K562 (cell line): ENCODE data around the gene MSN. TPM values are rescaled to one million over a fixed set of nuclear protein-coding genes. Genes with fewer than 3 reads are reported as not detected.

Experiments
- ATAC-seq: fragments of 200-7000 bp; cut with Tn5 transposase; 3 replicates; pipeline ENCODE4 v1.9.1; 2020; ENCODE audit warnings: moderate library complexity
- BruUV-seq: library from RNA; stranded (reverse); fragments of 400-500 nt; replicated peaks from 2 replicates; lab custom pipeline; 2021; lab: Mats Ljungman, UMichigan
- CTCF ChIA-PET: fragments of 300-600 bp; formaldehyde crosslinking; extraction: SDS; loops from one replicate; lab custom pipeline; 2021; ENCODE audit warnings: low intra/inter-chr PET ratio; lab: Yijun Ruan, JAX
- POLR2A ChIA-PET: fragments of 300-600, 350-650 bp; sonication (Branson Sonifier 250); formaldehyde crosslinking; extraction: SDS; loops from one replicate; lab custom pipeline; 2021; ENCODE audit warnings: antibody characterized with exemption, inconsistent platforms; lab: Yijun Ruan, JAX
- DNase-seq, 4 experiments: peaks; one replicate each; pipeline versions ENCODE4 v3.0.0 to v3.0.0-alpha.2; 2011 to 2018; ENCODE audit warnings: low spot score in 3 of 4, mixed read lengths in 3 of 4; ENCODE audit errors: extremely low read depth in 1 of 4
- FAIRE-seq: peaks from 2 replicates; lab custom pipeline; 2011; peaks lifted over from hg19 to GRCh38; lab: Jason Lieb, UNC
- H2AFZ ChIP-seq: 2 replicates; pipeline ENCODE4 v1.6.0; 2011; ENCODE audit warnings: low read depth, low read length, control low read depth, inconsistent platforms
- H3K27ac ChIP-seq: fragments of 200-600 bp; 3 replicates; pipeline ENCODE4 v1.8.0; 2011; ENCODE audit warnings: low read depth, mild to moderate bottlenecking, control low read depth, inconsistent platforms, low read length, moderate library complexity, mixed read lengths; ENCODE audit errors: extremely low read depth
- H3K27me3 ChIP-seq, 2 experiments: fragments of 300-600 bp in 1 of 2; 2 replicates in 1 of 2; 3 replicates in 1 of 2; pipeline versions ENCODE4 v1.6.0 to v1.8.0; 2011; ENCODE audit warnings: inconsistent platforms in 2 of 2, low read length in 2 of 2, mild to moderate bottlenecking in 1 of 2, mixed read lengths in 1 of 2, moderate library complexity in 1 of 2; ENCODE audit not compliant: control insufficient read depth in 2 of 2, insufficient read depth in 2 of 2
- H3K36me3 ChIP-seq: fragments of 300-600 bp; 3 replicates; pipeline ENCODE4 v1.8.0; 2011; ENCODE audit warnings: mild to moderate bottlenecking, low read length, inconsistent platforms; ENCODE audit not compliant: control insufficient read depth, insufficient read depth
- H3K4me1 ChIP-seq, 2 experiments: fragments of 200-600 bp in 1 of 2; replicated peaks in 1 of 2; 2 replicates in 1 of 2; 3 replicates in 1 of 2; pipeline versions ENCODE4 v1.5.1 to v1.8.0; 2011; ENCODE audit warnings: inconsistent platforms in 2 of 2, low read length in 2 of 2, mild to moderate bottlenecking in 1 of 2, mixed read lengths in 1 of 2, moderate library complexity in 1 of 2; ENCODE audit not compliant: control insufficient read depth in 2 of 2, insufficient read depth in 2 of 2
- H3K4me2 ChIP-seq: 2 replicates; pipeline ENCODE4 v1.6.1; 2011; ENCODE audit warnings: low read length, control low read depth, inconsistent platforms, mixed read lengths; ENCODE audit not compliant: insufficient read depth
- H3K4me3 ChIP-seq: fragments of 200-600 bp; sonication (generic), shearing (Covaris generic); 2 replicates; pipeline ENCODE4 v1.5.1; 2016; ENCODE audit warnings: control low read depth, inconsistent platforms
- H3K79me2 ChIP-seq: fragments of 200-600 bp; 3 replicates; pipeline ENCODE4 v1.8.0; 2011; ENCODE audit warnings: low read length, inconsistent platforms; ENCODE audit not compliant: control insufficient read depth, insufficient read depth
- H3K9ac ChIP-seq, 2 experiments: 2 replicates each; pipeline versions ENCODE4 v1.6.0 to v1.6.1; 2011; ENCODE audit warnings: low read depth in 2 of 2, low read length in 2 of 2, control low read depth in 1 of 2, inconsistent platforms in 1 of 2, mild to moderate bottlenecking in 1 of 2, mixed read lengths in 1 of 2; ENCODE audit not compliant: insufficient read depth in 1 of 2
- H3K9me1 ChIP-seq: one replicate; pipeline ENCODE4 v1.6.0; 2011; ENCODE audit warnings: inconsistent platforms, mild to moderate bottlenecking, low read length, moderate library complexity; ENCODE audit not compliant: control insufficient read depth, insufficient read depth
- H3K9me3 ChIP-seq: replicated peaks from 2 replicates; pipeline ENCODE4 v1.5.1; 2011; ENCODE audit warnings: low read depth, low read length, inconsistent platforms; ENCODE audit not compliant: control insufficient read depth, insufficient read depth
- H4K20me1 ChIP-seq: replicated peaks from 2 replicates; pipeline ENCODE4 v1.6.1; 2011; ENCODE audit warnings: low read length, inconsistent platforms, mixed read lengths; ENCODE audit not compliant: control insufficient read depth, insufficient read depth
- ARID1B ChIP-seq: fragments of 450-650 bp; IDR thresholded peaks from 2 replicates; pipeline ENCODE4 v1.6.1; 2016; ENCODE audit warnings: antibody characterized with exemption, mild to moderate bottlenecking, inconsistent platforms
- EHMT2 ChIP-seq: fragments of 450-650 bp; IDR thresholded peaks from 2 replicates; pipeline ENCODE4 v1.6.1; 2018; ENCODE audit warnings: antibody characterized with exemption
- ELF2 ChIP-seq: fragments of 250-450 bp; sonication (Bioruptor Pico); IDR thresholded peaks from 2 replicates; pipeline ENCODE4 v1.5.0; 2021; ENCODE audit warnings: mild to moderate bottlenecking
- FOXK2 ChIP-seq, 2 experiments: fragments of 450-650 bp; IDR thresholded peaks in 1 of 2; conservative IDR thresholded peaks in 1 of 2; 2 replicates each; pipeline ENCODE4 v1.6.1; 2016; ENCODE audit warnings: low read depth in 2 of 2, mild to moderate bottlenecking in 1 of 2
- POLR2A ChIP-seq: fragments of 450-650 bp; conservative IDR thresholded peaks from 2 replicates; pipeline ENCODE4 v1.6.1; 2016
- POLR2B ChIP-seq: fragments of 450-650 bp; IDR thresholded peaks from 2 replicates; pipeline ENCODE4 v1.6.1; 2018; ENCODE audit warnings: low read depth; ENCODE audit not compliant: partially characterized antibody
- SREBF2 ChIP-seq: sonication (generic); formaldehyde crosslinking; IDR thresholded peaks from 2 replicates; pipeline ENCODE4 v1.4.0; 2020; ENCODE audit warnings: mild to moderate bottlenecking, missing genetic modification reagents
- SUPT5H ChIP-seq: fragments of 450-650 bp; IDR thresholded peaks from 2 replicates; pipeline ENCODE4 v1.6.1; 2016
- TCF7 ChIP-seq: sonication (generic); IDR thresholded peaks from 2 replicates; pipeline ENCODE4 v1.6.1; 2016; ENCODE audit warnings: antibody characterized with exemption, borderline replicate concordance
- ZNF408 ChIP-seq: fragments of 250-450 bp; sonication (Bioruptor Pico); IDR thresholded peaks from 2 replicates; pipeline ENCODE4 v1.4.0; 2020; ENCODE audit warnings: low read depth, mild to moderate bottlenecking, moderate library complexity
- WGBS: fragments of 100-300 bp; shearing (Covaris generic); methylation state at CpG from one replicate; pipeline ENCODE4 v1.1.6; 2016; ENCODE audit warnings: low coverage, mixed read lengths; ENCODE audit not compliant: insufficient coverage; ENCODE audit errors: missing lambda C conversion rate; 5-methylcytosine and 5-hydroxymethylcytosine counted together
- in situ Hi-C: fragments of 300-500 bp; cut with MboI; formaldehyde crosslinking; loops from 4 replicates; pipeline ENCODE4 v1.15.0; 2018; ENCODE audit warnings: inconsistent platforms, mixed read lengths
- intact Hi-C: fragments of 100-400 bp; cut with micrococcal nuclease; formaldehyde crosslinking; loops from 2 replicates; pipeline ENCODE4 v1.14.2; 2022
- polyA plus RNA-seq, 8 experiments: library from polyadenylated mRNA; depleted of rRNA in 4 of 8; stranded (reverse) in 5 of 8; unstranded in 3 of 8; fragments of >200 nt; fragmentation: Nextera tagmentation in 2 of 8; fragmentation: Illumina TruSeq in 1 of 8; extraction: Ambion mirVana in 2 of 8; extraction: Trizol in 1 of 8; gene quantifications; 2 replicates each; pipeline versions ENCODE4 v1.2.1 to v1.2.3, GENCODE V29; 2011 to 2014; ENCODE audit warnings: inconsistent platforms in 1 of 8, missing spikeins in 1 of 8
- total RNA-seq, 7 experiments: library from RNA; depleted of rRNA in 6 of 7; stranded (reverse); fragments of >200 nt in 6 of 7; fragmentation: Illumina TruSeq in 2 of 7; extraction: Trizol in 2 of 7; gene quantifications; 2 replicates each; pipeline versions ENCODE4 v1.2.1 to v1.2.3, GENCODE V29; 2011 to 2021; ENCODE audit warnings: low replicate concordance in 1 of 7
- TF ChIP-seq, protein P1 (sequence below): fragments of 450-650 bp; formaldehyde crosslinking; IDR thresholded peaks from 2 replicates; pipeline ENCODE4 v1.4.0; 2022; ENCODE audit warnings: mild to moderate bottlenecking, moderate library complexity
- TF ChIP-seq, protein P2 (sequence below): fragments of 200-800 bp; sonication (Bioruptor generic); IDR thresholded peaks from 2 replicates; pipeline ENCODE4 v1.6.1; 2016; ENCODE audit warnings: missing genetic modification characterization, missing compliant biosample characterization
- TF ChIP-seq, protein P3 (sequence below): sonication (generic); formaldehyde crosslinking; IDR thresholded peaks from 2 replicates; pipeline ENCODE4 v1.8.1; 2023; ENCODE audit warnings: mild to moderate bottlenecking, missing genetic modification reagents
- TF ChIP-seq, protein P4 (sequence below): fragments of 450-650 bp; IDR thresholded peaks from 2 replicates; pipeline ENCODE4 v1.6.1; 2016

Gene MSN
- total and polyA plus RNA-seq, 9 of the 15 experiments (the other 6 are each of a cell fraction or from before 2014, with no cell fraction given) = 128 to 486 (median 237) TPM

DNA sequence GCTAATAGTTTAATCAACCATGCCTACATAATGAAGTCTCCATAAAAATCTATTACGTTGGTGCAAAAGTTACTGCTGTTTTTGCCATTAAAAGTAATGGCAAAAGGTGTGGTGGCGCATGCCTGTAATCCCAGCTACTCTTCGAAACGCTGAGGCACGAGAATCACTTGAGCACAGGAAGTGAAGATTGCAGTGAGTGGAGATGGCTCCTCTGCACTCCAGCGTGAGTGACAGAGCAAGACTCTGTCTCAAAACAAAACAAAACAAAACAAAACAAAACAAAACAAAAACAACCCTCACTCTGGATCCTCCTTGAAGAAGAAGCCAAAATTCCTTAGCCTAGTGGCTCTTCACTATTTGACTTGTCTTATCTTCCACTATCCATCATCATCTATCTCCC, 78.0 kb downstream of the MSN start:
- DNase-seq = no peak
- Histone ChIP-seq H3K9me1 (no peaks in the 10 kb centered on the region), H2AFZ (no peak overlapping the region), H3K79me2 (no peaks in the 10 kb centered on the region), H3K36me3 (peaks cover 19% of the 10 kb centered on the region; the same call in 1 of the 3 replicates), H3K4me2 (no peak overlapping the region), H3K4me3 (no peak overlapping the region), H3K27me3 (no peaks in the 10 kb centered on the region), H3K4me1 (no peaks in the 10 kb centered on the region; a peak in 1 of 5 replicates), H3K9ac (no peak overlapping the region), H4K20me1 (no peaks in the 10 kb centered on the region), H3K27ac (no peak overlapping the region; the same call in 2 of the 3 replicates), H3K9me3 (no peaks in the 10 kb centered on the region)
- no peak for FAIRE-seq
- POLR2A ChIA-PET = interaction anchor here (1.1 kb wide), 1 partner anchor 9 kb away, joined by 3 read pairs; no protein-coding TSS in a partner anchor
- in situ Hi-C loops (loop anchor here (10.0 kb wide), 1 partner anchor 161 kb away; no protein-coding TSS in a partner anchor), intact Hi-C loops (loop anchor here (5.0 to 10.0 kb wide), 3 partner anchors 182 to 982 kb away; no protein-coding TSS in a partner anchor)
- no peak; the same call in 2 of the 3 replicates for ATAC-seq
- CTCF ChIA-PET = interaction anchor here (0.8 to 1.4 kb wide), 2 partner anchors 241 to 983 kb away, joined by 4 to 12 read pairs; no protein-coding TSS in a partner anchor
- 50% methylated on average over 6 of the region's 6 CpGs for WGBS
- BruUV-seq = no TSS peak
- peak; percentile 33 for TF ChIP-seq POLR2B
- TF ChIP-seq, protein P1, sequence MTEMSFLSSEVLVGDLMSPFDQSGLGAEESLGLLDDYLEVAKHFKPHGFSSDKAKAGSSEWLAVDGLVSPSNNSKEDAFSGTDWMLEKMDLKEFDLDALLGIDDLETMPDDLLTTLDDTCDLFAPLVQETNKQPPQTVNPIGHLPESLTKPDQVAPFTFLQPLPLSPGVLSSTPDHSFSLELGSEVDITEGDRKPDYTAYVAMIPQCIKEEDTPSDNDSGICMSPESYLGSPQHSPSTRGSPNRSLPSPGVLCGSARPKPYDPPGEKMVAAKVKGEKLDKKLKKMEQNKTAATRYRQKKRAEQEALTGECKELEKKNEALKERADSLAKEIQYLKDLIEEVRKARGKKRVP (CRISPR knock-in tag) = no peak
- no peak for TF ChIP-seq FOXK2 (conservative IDR thresholded peaks at IDR 0.05 in 1 of 2, IDR thresholded peaks at IDR 0.05 in 1 of 2; ENCODE audit: low read depth in 2 of 2)
- TF ChIP-seq SUPT5H = peak; percentile 44; the same call in 1 of the 2 replicates
- TF ChIP-seq SREBF2 (CRISPR knock-in tag) = no peak
- 0 out of 2 replicates have a peak, but pooled peaks have one; percentile 7 for TF ChIP-seq ARID1B
- TF ChIP-seq, protein P2, sequence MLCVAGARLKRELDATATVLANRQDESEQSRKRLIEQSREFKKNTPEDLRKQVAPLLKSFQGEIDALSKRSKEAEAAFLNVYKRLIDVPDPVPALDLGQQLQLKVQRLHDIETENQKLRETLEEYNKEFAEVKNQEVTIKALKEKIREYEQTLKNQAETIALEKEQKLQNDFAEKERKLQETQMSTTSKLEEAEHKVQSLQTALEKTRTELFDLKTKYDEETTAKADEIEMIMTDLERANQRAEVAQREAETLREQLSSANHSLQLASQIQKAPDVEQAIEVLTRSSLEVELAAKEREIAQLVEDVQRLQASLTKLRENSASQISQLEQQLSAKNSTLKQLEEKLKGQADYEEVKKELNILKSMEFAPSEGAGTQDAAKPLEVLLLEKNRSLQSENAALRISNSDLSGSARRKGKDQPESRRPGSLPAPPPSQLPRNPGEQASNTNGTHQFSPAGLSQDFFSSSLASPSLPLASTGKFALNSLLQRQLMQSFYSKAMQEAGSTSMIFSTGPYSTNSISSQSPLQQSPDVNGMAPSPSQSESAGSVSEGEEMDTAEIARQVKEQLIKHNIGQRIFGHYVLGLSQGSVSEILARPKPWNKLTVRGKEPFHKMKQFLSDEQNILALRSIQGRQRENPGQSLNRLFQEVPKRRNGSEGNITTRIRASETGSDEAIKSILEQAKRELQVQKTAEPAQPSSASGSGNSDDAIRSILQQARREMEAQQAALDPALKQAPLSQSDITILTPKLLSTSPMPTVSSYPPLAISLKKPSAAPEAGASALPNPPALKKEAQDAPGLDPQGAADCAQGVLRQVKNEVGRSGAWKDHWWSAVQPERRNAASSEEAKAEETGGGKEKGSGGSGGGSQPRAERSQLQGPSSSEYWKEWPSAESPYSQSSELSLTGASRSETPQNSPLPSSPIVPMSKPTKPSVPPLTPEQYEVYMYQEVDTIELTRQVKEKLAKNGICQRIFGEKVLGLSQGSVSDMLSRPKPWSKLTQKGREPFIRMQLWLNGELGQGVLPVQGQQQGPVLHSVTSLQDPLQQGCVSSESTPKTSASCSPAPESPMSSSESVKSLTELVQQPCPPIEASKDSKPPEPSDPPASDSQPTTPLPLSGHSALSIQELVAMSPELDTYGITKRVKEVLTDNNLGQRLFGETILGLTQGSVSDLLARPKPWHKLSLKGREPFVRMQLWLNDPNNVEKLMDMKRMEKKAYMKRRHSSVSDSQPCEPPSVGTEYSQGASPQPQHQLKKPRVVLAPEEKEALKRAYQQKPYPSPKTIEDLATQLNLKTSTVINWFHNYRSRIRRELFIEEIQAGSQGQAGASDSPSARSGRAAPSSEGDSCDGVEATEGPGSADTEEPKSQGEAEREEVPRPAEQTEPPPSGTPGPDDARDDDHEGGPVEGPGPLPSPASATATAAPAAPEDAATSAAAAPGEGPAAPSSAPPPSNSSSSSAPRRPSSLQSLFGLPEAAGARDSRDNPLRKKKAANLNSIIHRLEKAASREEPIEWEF (CRISPR knock-in tag) = no peak
- no peak for TF ChIP-seq ELF2 (CRISPR knock-in tag)
- TF ChIP-seq ZNF408 (CRISPR knock-in tag) = no peak
- 0 out of 2 replicates have a peak, but pooled peaks have one; percentile 23 for TF ChIP-seq EHMT2
- TF ChIP-seq TCF7 = no peak
- TF ChIP-seq, protein P3, sequence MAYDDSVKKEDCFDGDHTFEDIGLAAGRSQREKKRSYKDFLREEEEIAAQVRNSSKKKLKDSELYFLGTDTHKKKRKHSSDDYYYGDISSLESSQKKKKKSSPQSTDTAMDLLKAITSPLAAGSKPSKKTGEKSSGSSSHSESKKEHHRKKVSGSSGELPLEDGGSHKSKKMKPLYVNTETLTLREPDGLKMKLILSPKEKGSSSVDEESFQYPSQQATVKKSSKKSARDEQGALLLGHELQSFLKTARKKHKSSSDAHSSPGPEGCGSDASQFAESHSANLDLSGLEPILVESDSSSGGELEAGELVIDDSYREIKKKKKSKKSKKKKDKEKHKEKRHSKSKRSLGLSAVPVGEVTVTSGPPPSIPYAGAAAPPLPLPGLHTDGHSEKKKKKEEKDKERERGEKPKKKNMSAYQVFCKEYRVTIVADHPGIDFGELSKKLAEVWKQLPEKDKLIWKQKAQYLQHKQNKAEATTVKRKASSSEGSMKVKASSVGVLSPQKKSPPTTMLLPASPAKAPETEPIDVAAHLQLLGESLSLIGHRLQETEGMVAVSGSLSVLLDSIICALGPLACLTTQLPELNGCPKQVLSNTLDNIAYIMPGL = no peak
- TF ChIP-seq POLR2A = 0 out of 2 replicates have a peak, but pooled peaks have one; percentile 23
- TF ChIP-seq, protein P4, sequence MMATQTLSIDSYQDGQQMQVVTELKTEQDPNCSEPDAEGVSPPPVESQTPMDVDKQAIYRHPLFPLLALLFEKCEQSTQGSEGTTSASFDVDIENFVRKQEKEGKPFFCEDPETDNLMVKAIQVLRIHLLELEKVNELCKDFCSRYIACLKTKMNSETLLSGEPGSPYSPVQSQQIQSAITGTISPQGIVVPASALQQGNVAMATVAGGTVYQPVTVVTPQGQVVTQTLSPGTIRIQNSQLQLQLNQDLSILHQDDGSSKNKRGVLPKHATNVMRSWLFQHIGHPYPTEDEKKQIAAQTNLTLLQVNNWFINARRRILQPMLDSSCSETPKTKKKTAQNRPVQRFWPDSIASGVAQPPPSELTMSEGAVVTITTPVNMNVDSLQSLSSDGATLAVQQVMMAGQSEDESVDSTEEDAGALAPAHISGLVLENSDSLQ = peak; percentile 27; the same call in 1 of the 2 replicates
